ENCODE data around the gene FAM107B.

GRCh38 chr10:14569274-14570060 is 205.2 kb downstream of the FAM107B start:
- TF ChIP-seq CTCF (IDR thresholded peaks at IDR 0.05; ENCODE audit: low read depth, low read length, missing input control) (no peak), EGR1 (IDR thresholded peaks at IDR 0.05; ENCODE audit: low read depth in 2 of 2) (no peak), SP1 (IDR thresholded peaks at IDR 0.05) (no peak), REST (IDR thresholded peaks at IDR 0.05) (no peak), MAX (IDR thresholded peaks at IDR 0.05) (no peak), FOXA1 (IDR thresholded peaks at IDR 0.05) (no peak)
